SK-N-SH (cell line): ENCODE results near the gene BAIAP2L1. TPM values are rescaled to one million over a fixed set of nuclear protein-coding genes. Genes with fewer than 3 reads are reported as not detected.

Experiments
- CTCF ChIA-PET: fragments of 300-600, 350-600 bp; formaldehyde crosslinking; extraction: SDS; loops from one replicate; lab custom pipeline; 2021; lab: Yijun Ruan, JAX
- POLR2A ChIA-PET: fragments of 350-600 bp; sonication (Branson Sonifier 250); formaldehyde crosslinking; extraction: SDS; loops from one replicate; lab custom pipeline; 2020; ENCODE audit warnings: antibody characterized with exemption, inconsistent platforms; lab: Yijun Ruan, JAX
- DNase-seq: peaks from one replicate; pipeline ENCODE4 v3.0.0; 2012
- H2AFZ ChIP-seq: fragments of 200-600 bp; sonication (generic); 2 replicates; pipeline ENCODE4 v1.8.1; 2016; ENCODE audit warnings: antibody characterized with exemption, mild to moderate bottlenecking, low read depth
- H3F3A ChIP-seq: fragments of 200-600 bp; sonication (generic); replicated peaks from 2 replicates; pipeline ENCODE3; 2016; ENCODE audit warnings: antibody characterized with exemption, mild to moderate bottlenecking; ENCODE audit not compliant: insufficient read depth
- H3K27ac ChIP-seq, 2 experiments: fragments of 200-500 bp in 1 of 2; fragments of 200-600 bp in 1 of 2; sonication (Bioruptor generic) in 1 of 2; sonication (generic), shearing (Covaris generic) in 1 of 2; 2 replicates each; pipeline versions ENCODE4 v1.5.1 to v1.6.1; 2014 to 2016; ENCODE audit warnings: low read depth in 2 of 2, inconsistent platforms in 1 of 2, low read length in 1 of 2, mild to moderate bottlenecking in 1 of 2, mixed read lengths in 1 of 2
- H3K27me3 ChIP-seq: fragments of 200-600 bp; sonication (generic), shearing (Covaris generic); 2 replicates; pipeline ENCODE4 v1.6.1; 2016; ENCODE audit warnings: mixed run types; ENCODE audit not compliant: insufficient read depth
- H3K36me3 ChIP-seq, 2 experiments: fragments of 200-500 bp in 1 of 2; fragments of 200-600 bp in 1 of 2; sonication (Bioruptor generic) in 1 of 2; sonication (generic) in 1 of 2; replicated peaks in 1 of 2; 2 replicates each; pipeline versions ENCODE3 to v1.5.1; 2014 to 2016; ENCODE audit warnings: low read length in 1 of 2, mild to moderate bottlenecking in 1 of 2; ENCODE audit not compliant: insufficient read depth in 2 of 2, control insufficient read depth in 1 of 2
- H3K4me1 ChIP-seq, 2 experiments: fragments of 200-500 bp in 1 of 2; fragments of 200-600 bp in 1 of 2; sonication (Bioruptor generic) in 1 of 2; sonication (generic), shearing (Covaris generic) in 1 of 2; 2 replicates each; pipeline versions ENCODE4 v1.5.1 to v1.6.1; 2014 to 2016; ENCODE audit warnings: low read depth in 1 of 2, low read length in 1 of 2, mixed run types in 1 of 2; ENCODE audit not compliant: insufficient read depth in 2 of 2, control insufficient read depth in 1 of 2
- H3K4me2 ChIP-seq: fragments of 200-600 bp; sonication (generic), shearing (Covaris generic); 2 replicates; pipeline ENCODE4 v1.6.1; 2017; ENCODE audit warnings: mixed run types
- H3K4me3 ChIP-seq, 2 experiments: fragments of 200-500 bp in 1 of 2; fragments of 200-600 bp in 1 of 2; sonication (Bioruptor generic) in 1 of 2; sonication (generic), shearing (Covaris generic) in 1 of 2; 2 replicates each; pipeline versions ENCODE4 v1.5.1 to v1.8.1; 2014 to 2016; ENCODE audit warnings: low read depth in 2 of 2, inconsistent platforms in 1 of 2, low read length in 1 of 2, mild to moderate bottlenecking in 1 of 2, mixed read lengths in 1 of 2, moderate library complexity in 1 of 2
- H3K79me2 ChIP-seq: fragments of 200-600 bp; sonication (generic); 2 replicates; pipeline ENCODE4 v1.8.1; 2017; ENCODE audit warnings: mild to moderate bottlenecking; ENCODE audit not compliant: insufficient read depth
- H3K9ac ChIP-seq: fragments of 200-600 bp; sonication (generic); 2 replicates; pipeline ENCODE4 v1.6.1; 2017; ENCODE audit warnings: mixed run types
- H3K9me2 ChIP-seq: fragments of 200-600 bp; sonication (generic); 2 replicates; pipeline ENCODE4 v1.6.1; 2017; ENCODE audit warnings: mixed run types
- H3K9me3 ChIP-seq: fragments of 200-600 bp; sonication (generic); 2 replicates; pipeline ENCODE4 v1.6.1; 2017; ENCODE audit warnings: mixed run types, mild to moderate bottlenecking, moderate library complexity
- H4K20me1 ChIP-seq: fragments of 200-600 bp; sonication (generic); 2 replicates; pipeline ENCODE4 v1.6.1; 2017; ENCODE audit warnings: mild to moderate bottlenecking, mixed run types; ENCODE audit not compliant: insufficient read depth
- ELF1 ChIP-seq: IDR thresholded peaks from 2 replicates; pipeline ENCODE4 v1.4.0; 2012
- EZH2phosphoT487 ChIP-seq: fragments of 200-600 bp; sonication (generic); IDR thresholded peaks from 2 replicates; pipeline ENCODE4 v1.6.1; 2017; ENCODE audit warnings: low read depth, mixed run types, mild to moderate bottlenecking, antibody characterized with exemption, moderate library complexity, borderline replicate concordance
- FOSL2 ChIP-seq: IDR thresholded peaks from 2 replicates; pipeline ENCODE4 v1.4.0; 2012; ENCODE audit warnings: low read depth, mild to moderate bottlenecking, moderate library complexity, borderline replicate concordance
- FOXJ3 ChIP-seq: sonication (generic); formaldehyde crosslinking; IDR thresholded peaks from 2 replicates; pipeline ENCODE4 v1.5.1; 2020; ENCODE audit warnings: mild to moderate bottlenecking, missing genetic modification reagents
- GABPA ChIP-seq: IDR thresholded peaks from 2 replicates; pipeline ENCODE4 v1.4.0; 2012; ENCODE audit warnings: low read depth, mild to moderate bottlenecking
- JUND ChIP-seq: IDR thresholded peaks from 2 replicates; pipeline ENCODE4 v1.4.0; 2012
- MXI1 ChIP-seq: IDR thresholded peaks from 2 replicates; pipeline ENCODE4 v1.6.1; 2012; ENCODE audit warnings: mild to moderate bottlenecking, low read depth, low read length, improper control_type of control experiment
- PBX3 ChIP-seq: IDR thresholded peaks from 2 replicates; pipeline ENCODE4; 2012
- RCOR1 ChIP-seq: fragments of 150-350 bp; IDR thresholded peaks from 2 replicates; pipeline ENCODE4 v1.6.1; 2017; ENCODE audit warnings: antibody characterized with exemption, low read length
- REST ChIP-seq: IDR thresholded peaks from 2 replicates; pipeline ENCODE4 v1.6.1; 2012; ENCODE audit warnings: mild to moderate bottlenecking, low read depth, low read length, moderate library complexity
- RFX5 ChIP-seq: IDR thresholded peaks from 2 replicates; pipeline ENCODE4 v1.6.1; 2012; ENCODE audit warnings: mild to moderate bottlenecking, improper control_type of control experiment, low read length
- TCF12 ChIP-seq: IDR thresholded peaks from 2 replicates; pipeline ENCODE4 v1.4.0; 2012
- TEAD4 ChIP-seq: IDR thresholded peaks from 2 replicates; pipeline ENCODE4 v1.4.0; 2012; ENCODE audit warnings: mild to moderate bottlenecking, borderline replicate concordance; ENCODE audit not compliant: insufficient read depth
- USF2 ChIP-seq: fragments of 150-350 bp; IDR thresholded peaks from 2 replicates; pipeline ENCODE4 v1.6.1; 2017; ENCODE audit warnings: antibody characterized with exemption, low read length, low read depth, borderline replicate concordance
- WGBS: methylation state at CpG from one replicate; pipeline ENCODE4 v1.1.6; 2017; ENCODE audit warnings: low lambda C conversion rate; 5-methylcytosine and 5-hydroxymethylcytosine counted together
- polyA plus RNA-seq, 3 experiments: library from polyadenylated mRNA; depleted of rRNA; stranded (reverse); fragments of >200 nt; gene quantifications; 2 replicates each; pipeline ENCODE4 v1.2.3, GENCODE V29; 2012
- TF ChIP-seq, protein P1 (sequence below): IDR thresholded peaks from 2 replicates; pipeline ENCODE4 v1.4.0; 2012; ENCODE audit warnings: low read depth
- TF ChIP-seq, protein P2 (sequence below): fragments of 200-600 bp; sonication (generic); IDR thresholded peaks from 2 replicates; pipeline ENCODE4 v1.6.1; 2017; ENCODE audit warnings: antibody characterized with exemption, mild to moderate bottlenecking, moderate library complexity

Gene BAIAP2L1
- polyA plus RNA-seq, 1 of the 3 experiments (the other 2 are of a cell fraction): 8.8 TPM

DNA sequence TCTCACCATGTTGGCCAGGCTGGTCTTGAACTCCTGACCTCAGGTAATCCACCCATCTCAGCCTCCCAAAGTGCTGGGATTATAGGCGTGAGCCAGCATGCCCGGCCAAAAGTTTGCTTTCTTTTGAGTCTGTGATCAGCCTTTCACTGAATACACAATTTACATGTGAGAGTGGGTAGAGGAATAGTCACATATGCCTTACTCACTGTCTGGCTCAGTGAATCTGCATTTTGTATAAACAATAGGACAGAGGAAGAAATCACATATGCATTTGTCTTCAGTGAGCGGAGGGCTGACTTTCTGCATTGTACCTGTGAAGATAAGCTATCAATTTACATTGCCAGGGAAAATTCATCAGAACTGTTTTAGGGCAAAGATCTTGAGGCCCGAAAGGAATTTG, 146.4 kb downstream of the BAIAP2L1 start:
- ChIA-PET POLR2A (no interaction called here), CTCF (interaction anchor here (0.6 to 2.8 kb wide), 2 partner anchors 146 to 233 kb away, joined by 3 to 8 read pairs; partner anchors contain the start of gene BAIAP2L1)
- Histone ChIP-seq H3F3A (peaks cover 3% of the 10 kb centered on the region), H2AFZ (no peak overlapping the region), H3K9me3 (no peaks in the 10 kb centered on the region), H3K36me3 (peaks cover 13 to 20% of the 10 kb centered on the region in 2 experiments), H3K27me3 (no peaks in the 10 kb centered on the region), H3K4me3 (no peak overlapping the region), H3K9ac (no peak overlapping the region), H3K4me2 (no peak overlapping the region), H3K79me2 (peaks cover 68% of the 10 kb centered on the region), H3K27ac (no peak overlapping the region), H3K4me1 (peaks cover 15 to 19% of the 10 kb centered on the region in 2 experiments; a peak in 2 of 4 replicates), H3K9me2 (no peaks in the 10 kb centered on the region), H4K20me1 (no peaks in the 10 kb centered on the region)
- WGBS: 96% methylated on average over 4 of the region's 4 CpGs
- no peak for DNase-seq
- no peak for TF ChIP-seq PBX3
- no peak for TF ChIP-seq REST
- TF ChIP-seq, protein P1, sequence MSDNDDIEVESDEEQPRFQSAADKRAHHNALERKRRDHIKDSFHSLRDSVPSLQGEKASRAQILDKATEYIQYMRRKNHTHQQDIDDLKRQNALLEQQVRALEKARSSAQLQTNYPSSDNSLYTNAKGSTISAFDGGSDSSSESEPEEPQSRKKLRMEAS: no peak
- no peak for TF ChIP-seq FOSL2
- no peak for TF ChIP-seq FOXJ3
- TF ChIP-seq USF2: no peak
- no peak for TF ChIP-seq TEAD4
- TF ChIP-seq, protein P2, sequence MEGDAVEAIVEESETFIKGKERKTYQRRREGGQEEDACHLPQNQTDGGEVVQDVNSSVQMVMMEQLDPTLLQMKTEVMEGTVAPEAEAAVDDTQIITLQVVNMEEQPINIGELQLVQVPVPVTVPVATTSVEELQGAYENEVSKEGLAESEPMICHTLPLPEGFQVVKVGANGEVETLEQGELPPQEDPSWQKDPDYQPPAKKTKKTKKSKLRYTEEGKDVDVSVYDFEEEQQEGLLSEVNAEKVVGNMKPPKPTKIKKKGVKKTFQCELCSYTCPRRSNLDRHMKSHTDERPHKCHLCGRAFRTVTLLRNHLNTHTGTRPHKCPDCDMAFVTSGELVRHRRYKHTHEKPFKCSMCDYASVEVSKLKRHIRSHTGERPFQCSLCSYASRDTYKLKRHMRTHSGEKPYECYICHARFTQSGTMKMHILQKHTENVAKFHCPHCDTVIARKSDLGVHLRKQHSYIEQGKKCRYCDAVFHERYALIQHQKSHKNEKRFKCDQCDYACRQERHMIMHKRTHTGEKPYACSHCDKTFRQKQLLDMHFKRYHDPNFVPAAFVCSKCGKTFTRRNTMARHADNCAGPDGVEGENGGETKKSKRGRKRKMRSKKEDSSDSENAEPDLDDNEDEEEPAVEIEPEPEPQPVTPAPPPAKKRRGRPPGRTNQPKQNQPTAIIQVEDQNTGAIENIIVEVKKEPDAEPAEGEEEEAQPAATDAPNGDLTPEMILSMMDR: no peak
- TF ChIP-seq RCOR1: no peak
- TF ChIP-seq JUND: no peak
- no peak for TF ChIP-seq MXI1
- no peak for TF ChIP-seq EZH2phosphoT487
- TF ChIP-seq TCF12: no peak
- no peak for TF ChIP-seq ELF1
- TF ChIP-seq GABPA: no peak
- TF ChIP-seq RFX5: no peak
